Activated T-cell treated with anti-CD3 and anti-CD28 coated beads, Interleukin-2, amount 50 U/mL, for 72 hours (primary cell): ENCODE data around the gene PREX1. TPM values are rescaled to one million over a fixed set of nuclear protein-coding genes. Genes with fewer than 3 reads are reported as not detected.

ENCODE experiments used
- ATAC-seq, 2 donors: fragments of 150-1000 bp; cut with Tn5 transposase; replicated peaks in 1 of 2; 2 replicates each; pipeline ENCODE4 v1.10.0; 2021; ENCODE audit warnings: moderate library complexity in 2 of 2, mild to moderate bottlenecking in 1 of 2
- DNase-seq, 2 donors: peaks; one replicate each; pipeline ENCODE4 v3.0.0; 2021 to 2022; ENCODE audit warnings: mixed read lengths in 1 of 2
- H3K27ac Mint-ChIP-seq: one replicate; pipeline ENCODE4 v1.8.0; 2022; ENCODE audit warnings: mild to moderate bottlenecking, moderate library complexity, mixed read lengths
- H3K27me3 Mint-ChIP-seq: one replicate; pipeline ENCODE4 v1.8.0; 2022; ENCODE audit warnings: low read depth, mixed read lengths
- H3K36me3 Mint-ChIP-seq, 2 donors: one replicate each; pipeline ENCODE4 v1.8.0; 2022; ENCODE audit warnings: mixed read lengths in 2 of 2, mild to moderate bottlenecking in 1 of 2; ENCODE audit not compliant: insufficient read depth in 2 of 2
- H3K4me1 Mint-ChIP-seq: one replicate; pipeline ENCODE4 v1.8.0; 2022; ENCODE audit warnings: low read depth, mixed read lengths
- H3K4me3 Mint-ChIP-seq, 2 donors: one replicate each; pipeline ENCODE4 v1.8.0; 2022; ENCODE audit warnings: mild to moderate bottlenecking in 2 of 2, mixed read lengths in 2 of 2, moderate library complexity in 2 of 2
- H3K9me3 Mint-ChIP-seq, 2 donors: one replicate each; pipeline ENCODE4 v1.8.0; 2022; ENCODE audit warnings: mixed read lengths in 2 of 2
- total RNA-seq, 2 donors: library from RNA; stranded (reverse); gene quantifications; one replicate each; pipeline ENCODE4 v1.2.3, GENCODE V29; 2022

Gene PREX1
- total RNA-seq, 2 donors from 2014 or later = 85.6 to 112 TPM

GRCh38 chr20:48856130-48856529 is 28.3 kb upstream of the PREX1 start:
- Mint-ChIP-seq H3K27me3 (no peaks in the 10 kb centered on the region), H3K27ac (no peak overlapping the region), H3K9me3 (peaks cover 2 to 3% of the 10 kb centered on the region in 2 donors), H3K36me3 (peaks cover 1 to 4% of the 10 kb centered on the region in 2 donors), H3K4me1 (peaks cover 5% of the 10 kb centered on the region), H3K4me3 (no peak overlapping the region)
- ATAC-seq (no peak), DNase-seq (no peak)

GRCh38 chr20:48855046-48855445 is 27.2 kb upstream of the PREX1 start:
- Mint-ChIP-seq H3K4me3 (no peak overlapping the region), H3K9me3 (peaks cover 2 to 3% of the 10 kb centered on the region in 2 donors), H3K36me3 (peaks cover 1 to 4% of the 10 kb centered on the region in 2 donors), H3K27me3 (no peaks in the 10 kb centered on the region), H3K27ac (no peak overlapping the region), H3K4me1 (peaks cover 5% of the 10 kb centered on the region)
- ATAC-seq = peak in 1 of 2 donors; percentile 23
- DNase-seq = no peak

- DNase-seq = no peak
- H3K4me3 Mint-ChIP-seq = no peak overlapping the region
- no peak for ATAC-seq
- no peak overlapping the region for H3K27ac Mint-ChIP-seq
- peaks cover 14% of the 10 kb centered on the region for H3K4me1 Mint-ChIP-seq
- peaks cover 1 to 4% of the 10 kb centered on the region in 2 donors for H3K36me3 Mint-ChIP-seq
- no peaks in the 10 kb centered on the region for H3K27me3 Mint-ChIP-seq
- H3K9me3 Mint-ChIP-seq = peaks cover 2 to 3% of the 10 kb centered on the region in 2 donors
Observed at GRCh38 chr20:48852609-48853008, 24.8 kb upstream of the PREX1 start.

- Mint-ChIP-seq H3K36me3 (peaks cover 1 to 4% of the 10 kb centered on the region in 2 donors), H3K9me3 (peaks cover 2 to 3% of the 10 kb centered on the region in 2 donors), H3K27ac (no peak overlapping the region), H3K4me3 (no peak overlapping the region), H3K4me1 (peaks cover 24% of the 10 kb centered on the region), H3K27me3 (no peaks in the 10 kb centered on the region)
- DNase-seq = no peak
- ATAC-seq = no peak
Observed at GRCh38 chr20:48851579-48851978, 23.8 kb upstream of the PREX1 start.

- H3K4me3 Mint-ChIP-seq = no peak overlapping the region
- no peak overlapping the region for H3K27ac Mint-ChIP-seq
- no peaks in the 10 kb centered on the region for H3K27me3 Mint-ChIP-seq
- peaks cover 1 to 4% of the 10 kb centered on the region in 2 donors for H3K36me3 Mint-ChIP-seq
- H3K4me1 Mint-ChIP-seq = peaks cover 29% of the 10 kb centered on the region
- ATAC-seq (no peak), DNase-seq (no peak)
- H3K9me3 Mint-ChIP-seq = peaks cover 2 to 3% of the 10 kb centered on the region in 2 donors
Observed at GRCh38 chr20:48850977-48851299, 23.1 kb upstream of the PREX1 start.

- Mint-ChIP-seq H3K9me3 (peaks cover 2 to 3% of the 10 kb centered on the region in 2 donors), H3K27me3 (no peaks in the 10 kb centered on the region), H3K4me1 (peaks cover 31% of the 10 kb centered on the region), H3K27ac (no peak overlapping the region), H3K4me3 (no peak overlapping the region), H3K36me3 (peaks cover 1 to 4% of the 10 kb centered on the region in 2 donors)
- DNase-seq (no peak), ATAC-seq (no peak)
Observed at GRCh38 chr20:48850257-48850976, 22.6 kb upstream of the PREX1 start.

- H3K27me3 Mint-ChIP-seq = no peaks in the 10 kb centered on the region
- no peak overlapping the region for H3K4me3 Mint-ChIP-seq
- ATAC-seq = no peak
- peaks cover 28% of the 10 kb centered on the region for H3K4me1 Mint-ChIP-seq
- H3K36me3 Mint-ChIP-seq = peaks cover 1 to 4% of the 10 kb centered on the region in 2 donors
- H3K9me3 Mint-ChIP-seq = peaks cover 2 to 3% of the 10 kb centered on the region in 2 donors
- DNase-seq = no peak
- H3K27ac Mint-ChIP-seq = no peak overlapping the region
Observed at GRCh38 chr20:48849779-48850178, 22.0 kb upstream of the PREX1 start.

GRCh38 chr20:48849299-48849698 is 21.5 kb upstream of the PREX1 start:
- peaks cover 28% of the 10 kb centered on the region for H3K4me1 Mint-ChIP-seq

GRCh38 chr20:48847498-48848205 is 19.9 kb upstream of the PREX1 start:
- DNase-seq (no peak), ATAC-seq (peak; percentile 16 to 21)
- Mint-ChIP-seq H3K27me3 (no peaks in the 10 kb centered on the region), H3K9me3 (no peaks in the 10 kb centered on the region), H3K27ac (peak overlapping the region; percentile 39), H3K36me3 (peaks cover 0 to 2% of the 10 kb centered on the region in 2 donors), H3K4me1 (peaks cover 28% of the 10 kb centered on the region), H3K4me3 (peak overlapping the region; percentile 19 to 54)

More at GRCh38 chr20:48849299-48849698, 21.5 kb upstream of the PREX1 start:
- H3K4me3 Mint-ChIP-seq = no peak overlapping the region
- no peak overlapping the region for H3K27ac Mint-ChIP-seq
- peaks cover 1 to 4% of the 10 kb centered on the region in 2 donors for H3K36me3 Mint-ChIP-seq
- no peak for ATAC-seq
- H3K9me3 Mint-ChIP-seq = peaks cover 2 to 3% of the 10 kb centered on the region in 2 donors
- DNase-seq = no peak
- H3K27me3 Mint-ChIP-seq = no peaks in the 10 kb centered on the region

GRCh38 chr20:48846516-48847492 is 19.0 kb upstream of the PREX1 start:
- H3K27ac Mint-ChIP-seq = peak overlapping the region; percentile 5
- peak; percentile 72 to 77 for DNase-seq
- H3K4me1 Mint-ChIP-seq = peaks cover 28% of the 10 kb centered on the region
- H3K27me3 Mint-ChIP-seq = no peaks in the 10 kb centered on the region
- no peaks in the 10 kb centered on the region for H3K36me3 Mint-ChIP-seq
- H3K9me3 Mint-ChIP-seq = no peaks in the 10 kb centered on the region
- peak overlapping the region; percentile 19 to 54 for H3K4me3 Mint-ChIP-seq
- peak; percentile 96 to 98 for ATAC-seq

- H3K27ac Mint-ChIP-seq = no peak overlapping the region
Observed at GRCh38 chr20:48845721-48846306, 18.0 kb upstream of the PREX1 start.

GRCh38 chr20:48844996-48845395 is 17.2 kb upstream of the PREX1 start:
- Mint-ChIP-seq H3K4me1 (peaks cover 28% of the 10 kb centered on the region), H3K27ac (no peak overlapping the region), H3K27me3 (no peaks in the 10 kb centered on the region), H3K9me3 (no peaks in the 10 kb centered on the region), H3K36me3 (no peaks in the 10 kb centered on the region), H3K4me3 (no peak overlapping the region)
- ATAC-seq (no peak), DNase-seq (no peak)

More at GRCh38 chr20:48845721-48846306, 18.0 kb upstream of the PREX1 start:
- Mint-ChIP-seq H3K36me3 (no peaks in the 10 kb centered on the region), H3K4me3 (no peak overlapping the region), H3K4me1 (peaks cover 28% of the 10 kb centered on the region), H3K27me3 (no peaks in the 10 kb centered on the region), H3K9me3 (no peaks in the 10 kb centered on the region)
- DNase-seq = no peak
- no peak for ATAC-seq
